ENCODE measurements around the gene CORO1C.

CORO1C gene

GRCh38 chr12:108615918-108616317 is 115.4 kb downstream of the CORO1C start:
- H3K4me3 ChIP-seq (ENCODE audit: low read length) = no peak overlapping the region
- no peak for DNase-seq (ENCODE audit: low read depth)
- no peak for TF ChIP-seq CTCF (conservative IDR thresholded peaks at IDR 0.05; ENCODE audit: low read length)

DNA sequence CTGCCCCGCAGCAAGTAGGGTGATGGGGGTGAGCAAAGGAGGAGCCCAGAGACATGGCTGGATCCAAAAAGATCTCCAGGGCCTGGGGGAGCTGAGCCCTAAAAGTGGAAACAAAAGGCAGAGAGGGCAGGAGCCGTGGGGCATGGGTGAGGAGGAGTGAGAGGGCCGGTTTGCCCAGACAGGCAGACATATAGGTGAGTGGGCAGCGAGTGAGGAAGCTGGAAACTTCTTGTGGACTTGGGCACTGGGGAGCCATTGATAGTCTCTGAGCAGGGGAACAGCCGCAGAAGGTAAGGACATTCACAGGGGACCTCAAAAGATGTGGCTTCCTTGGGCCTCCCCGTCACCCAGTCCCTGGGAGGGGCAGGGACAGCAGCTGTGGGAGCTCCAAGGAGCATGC is 116.7 kb downstream of the CORO1C start:
- H3K4me3 ChIP-seq (ENCODE audit: low read length) = no peak overlapping the region
- no peak for DNase-seq (ENCODE audit: low read depth)
- no peak for TF ChIP-seq CTCF (conservative IDR thresholded peaks at IDR 0.05; ENCODE audit: low read length)

- H3K4me3 ChIP-seq (ENCODE audit: low read length) = no peak overlapping the region
- TF ChIP-seq CTCF (conservative IDR thresholded peaks at IDR 0.05; ENCODE audit: low read length) = no peak
- no peak for DNase-seq (ENCODE audit: low read depth)
These were observed 117.3 kb downstream of the CORO1C start for GRCh38 chr12:108614041-108614440.

DNA sequence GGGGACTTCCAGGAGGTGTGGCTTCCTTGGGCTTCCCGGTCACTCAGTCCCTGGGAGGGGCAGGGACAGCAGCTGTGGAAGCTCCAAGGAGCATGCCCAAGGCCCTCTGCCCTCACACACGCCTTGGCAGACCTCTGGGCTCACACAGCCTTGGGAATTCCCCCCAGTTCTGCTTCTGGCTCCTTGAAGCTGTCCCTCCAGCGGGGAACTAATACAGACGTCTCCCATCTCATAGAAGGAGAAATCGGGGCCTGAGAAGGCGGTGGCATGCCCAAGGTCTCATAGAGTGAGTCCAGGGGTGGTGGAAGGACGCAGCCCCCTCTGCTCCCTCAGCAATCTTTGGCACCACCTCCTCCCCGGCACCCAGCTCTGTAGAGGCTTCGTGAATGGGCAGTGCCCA is 117.8 kb downstream of the CORO1C start:
- DNase-seq (ENCODE audit: low read depth) = no peak
- no peak for TF ChIP-seq CTCF (conservative IDR thresholded peaks at IDR 0.05; ENCODE audit: low read length)
- H3K4me3 ChIP-seq (ENCODE audit: low read length) = no peak overlapping the region

GRCh38 chr12:108612788-108613282 is 118.5 kb downstream of the CORO1C start:
- no peak overlapping the region for H3K4me3 ChIP-seq (ENCODE audit: low read length)
- TF ChIP-seq CTCF (conservative IDR thresholded peaks at IDR 0.05; ENCODE audit: low read length) = no peak
- no peak for DNase-seq (ENCODE audit: low read depth)

- peak; percentile 50 for TF ChIP-seq CTCF (conservative IDR thresholded peaks at IDR 0.05; ENCODE audit: low read length)
- peak; percentile 82 for DNase-seq (ENCODE audit: low read depth)
- no peak overlapping the region for H3K4me3 ChIP-seq (ENCODE audit: low read length)
These were observed 119.4 kb downstream of the CORO1C start for GRCh38 chr12:108611884-108612415.

GRCh38 chr12:108610856-108611605 is 120.3 kb downstream of the CORO1C start:
- DNase-seq (ENCODE audit: low read depth) = no peak
- no peak for TF ChIP-seq CTCF (conservative IDR thresholded peaks at IDR 0.05; ENCODE audit: low read length)
- H3K4me3 ChIP-seq (ENCODE audit: low read length) = no peak overlapping the region
